ENCODE measurements around the gene MYO3B.

MYO3B gene

DNA sequence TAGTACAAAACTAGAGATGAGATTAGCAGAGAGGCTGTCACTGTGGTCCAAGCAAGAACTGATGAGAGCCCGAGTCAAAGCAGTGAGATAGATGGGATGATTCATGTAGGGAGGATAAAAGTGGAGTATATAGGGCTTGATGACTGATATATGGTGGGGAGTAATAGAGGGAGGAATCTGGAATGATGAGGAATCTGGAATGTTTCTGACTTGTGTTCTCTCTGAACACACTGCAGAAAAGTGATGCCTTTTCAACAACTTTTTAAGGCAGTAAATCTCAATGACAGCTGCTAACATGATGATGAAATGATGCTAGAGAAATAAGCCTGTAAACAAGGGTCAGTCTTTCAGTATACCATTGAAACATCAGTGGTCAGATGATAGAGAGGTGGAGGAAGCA lies 393.7 kb downstream of the MYO3B start:
- no peaks in the 10 kb centered on the region for H3K9me3 Mint-ChIP-seq (ENCODE audit: low read depth)
- no peak overlapping the region for H3K27ac Mint-ChIP-seq
- H3K4me1 Mint-ChIP-seq (ENCODE audit: low read depth): no peaks in the 10 kb centered on the region
- H3K36me3 Mint-ChIP-seq: no peaks in the 10 kb centered on the region
- peaks cover 15% of the 10 kb centered on the region for H3K27me3 Mint-ChIP-seq
- H3K4me3 Mint-ChIP-seq: no peak overlapping the region

- peaks cover 15% of the 10 kb centered on the region for H3K27me3 Mint-ChIP-seq
- no peaks in the 10 kb centered on the region for H3K4me1 Mint-ChIP-seq (ENCODE audit: low read depth)
- H3K27ac Mint-ChIP-seq: no peak overlapping the region
- H3K36me3 Mint-ChIP-seq: no peaks in the 10 kb centered on the region
- H3K4me3 Mint-ChIP-seq: no peak overlapping the region
- no peaks in the 10 kb centered on the region for H3K9me3 Mint-ChIP-seq (ENCODE audit: low read depth)
Measured at GRCh38 chr2:170573671-170574070, 395.7 kb downstream of the MYO3B start.

DNA sequence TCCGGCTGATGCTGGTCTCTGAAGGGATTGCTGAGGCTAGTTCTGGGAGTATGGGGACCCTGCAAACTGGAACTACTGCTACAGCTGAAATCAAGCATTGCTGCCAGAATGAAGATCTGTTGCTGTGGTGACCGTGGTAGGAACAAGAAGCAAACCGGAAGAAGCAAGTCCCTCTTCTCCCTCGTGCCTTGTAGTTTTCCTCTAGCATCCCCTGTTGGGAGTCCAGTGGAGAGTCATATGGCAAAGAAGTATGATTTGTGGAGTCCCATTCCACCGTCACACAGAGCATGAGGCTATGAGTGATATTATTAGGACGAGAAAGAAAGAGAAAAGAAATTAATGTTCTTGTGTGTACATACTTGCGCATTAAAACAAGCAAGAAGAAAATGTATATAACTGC lies 398.3 kb downstream of the MYO3B start:
- H3K36me3 Mint-ChIP-seq: no peaks in the 10 kb centered on the region
- peaks cover 6% of the 10 kb centered on the region for H3K27me3 Mint-ChIP-seq
- no peaks in the 10 kb centered on the region for H3K4me1 Mint-ChIP-seq (ENCODE audit: low read depth)
- no peak overlapping the region for H3K4me3 Mint-ChIP-seq
- H3K9me3 Mint-ChIP-seq (ENCODE audit: low read depth): no peaks in the 10 kb centered on the region
- no peak overlapping the region for H3K27ac Mint-ChIP-seq

- Mint-ChIP-seq H3K4me3 (no peak overlapping the region), H3K27me3 (peaks cover 2% of the 10 kb centered on the region), H3K36me3 (no peaks in the 10 kb centered on the region), H3K4me1 (ENCODE audit: low read depth) (no peaks in the 10 kb centered on the region), H3K27ac (no peak overlapping the region), H3K9me3 (ENCODE audit: low read depth) (no peaks in the 10 kb centered on the region)
Measured at GRCh38 chr2:170577356-170577755, 399.4 kb downstream of the MYO3B start.

GRCh38 chr2:170578606-170579005 lies 400.7 kb downstream of the MYO3B start:
- H3K9me3 Mint-ChIP-seq (ENCODE audit: low read depth): no peaks in the 10 kb centered on the region
- no peaks in the 10 kb centered on the region for H3K27me3 Mint-ChIP-seq
- no peaks in the 10 kb centered on the region for H3K36me3 Mint-ChIP-seq
- H3K27ac Mint-ChIP-seq: no peak overlapping the region
- no peaks in the 10 kb centered on the region for H3K4me1 Mint-ChIP-seq (ENCODE audit: low read depth)
- H3K4me3 Mint-ChIP-seq: no peak overlapping the region

DNA sequence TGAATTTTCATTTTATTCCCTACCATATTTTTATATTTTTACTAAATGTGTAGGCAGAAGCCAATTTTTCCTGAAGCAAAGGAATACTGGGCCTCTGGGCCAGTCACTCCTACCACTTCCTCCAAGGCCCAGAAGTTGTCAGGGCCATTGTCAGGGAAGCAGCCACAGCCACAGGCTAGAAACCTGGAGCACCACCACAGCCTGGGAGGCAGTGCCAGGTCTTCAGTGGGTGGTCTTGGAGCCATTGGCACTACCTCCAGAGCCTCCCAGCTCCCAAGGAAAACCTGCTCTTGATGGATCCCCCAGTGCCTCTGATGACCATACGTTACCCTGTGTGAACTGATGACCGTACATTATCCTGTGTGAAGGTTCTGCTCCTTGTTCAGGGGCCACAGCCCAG lies 401.6 kb downstream of the MYO3B start:
- Mint-ChIP-seq H3K4me1 (ENCODE audit: low read depth) (no peaks in the 10 kb centered on the region), H3K27me3 (no peaks in the 10 kb centered on the region), H3K36me3 (no peaks in the 10 kb centered on the region), H3K27ac (no peak overlapping the region), H3K4me3 (no peak overlapping the region), H3K9me3 (ENCODE audit: low read depth) (no peaks in the 10 kb centered on the region)

DNA sequence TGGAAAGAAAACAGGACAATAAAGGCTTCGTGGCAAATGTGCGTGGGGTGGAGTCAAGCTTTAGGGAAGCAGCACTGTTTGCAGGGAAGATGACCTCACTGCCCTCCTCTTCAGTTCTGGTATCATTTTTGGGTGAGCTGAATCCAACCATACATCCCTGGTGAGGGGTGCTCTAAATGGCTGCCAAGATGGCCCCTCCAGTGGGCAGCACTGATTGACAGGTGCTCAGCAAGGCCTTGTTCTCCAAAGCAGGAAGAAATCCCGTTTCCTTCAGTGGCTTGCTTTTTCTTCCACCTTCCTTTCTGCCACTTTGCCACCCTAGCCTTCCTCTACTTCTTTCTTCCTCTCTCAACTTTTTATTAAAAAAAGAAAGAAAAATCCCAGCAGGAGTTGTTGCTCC lies 404.4 kb downstream of the MYO3B start:
- Mint-ChIP-seq H3K4me3 (no peak overlapping the region), H3K27ac (no peak overlapping the region), H3K9me3 (ENCODE audit: low read depth) (no peaks in the 10 kb centered on the region), H3K36me3 (no peaks in the 10 kb centered on the region), H3K27me3 (no peaks in the 10 kb centered on the region), H3K4me1 (ENCODE audit: low read depth) (no peaks in the 10 kb centered on the region)

DNA sequence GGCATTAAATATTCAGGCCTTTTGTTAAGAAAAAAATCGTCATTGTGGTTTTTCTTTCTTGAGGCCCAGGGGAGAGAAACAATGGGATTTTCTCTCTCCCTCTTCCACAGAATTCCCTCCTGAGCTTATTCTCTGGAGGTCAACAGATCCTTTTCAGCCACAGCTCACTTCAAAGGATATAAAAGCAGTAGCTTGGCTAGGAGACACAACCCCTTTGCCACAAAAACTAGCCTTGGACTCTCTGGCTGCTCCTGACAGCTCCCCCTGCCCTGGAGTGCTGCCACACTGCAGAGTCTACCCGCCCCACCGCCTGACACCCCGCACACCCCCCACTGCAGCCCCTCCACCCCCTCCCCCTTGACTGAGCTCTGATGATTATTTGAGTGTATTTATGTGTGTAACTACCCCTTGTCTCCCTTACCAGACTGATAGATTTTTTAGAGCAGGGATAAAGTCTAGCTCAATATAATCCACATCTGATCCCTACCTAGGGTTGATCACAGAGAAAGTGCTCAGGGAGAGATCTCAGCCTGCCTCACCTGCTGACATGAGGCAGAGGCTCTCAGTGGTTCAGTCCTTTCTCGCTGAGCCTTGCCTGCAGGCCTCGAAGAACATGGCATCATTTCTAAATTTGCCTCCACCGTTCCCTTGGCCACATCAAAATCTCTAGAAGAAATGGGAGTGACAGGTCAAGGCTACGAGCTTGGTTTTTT lies 405.0 kb downstream of the MYO3B start:
- no peaks in the 10 kb centered on the region for H3K9me3 Mint-ChIP-seq (ENCODE audit: low read depth)
- H3K27ac Mint-ChIP-seq: no peak overlapping the region
- no peaks in the 10 kb centered on the region for H3K4me1 Mint-ChIP-seq (ENCODE audit: low read depth)
- no peaks in the 10 kb centered on the region for H3K36me3 Mint-ChIP-seq
- no peaks in the 10 kb centered on the region for H3K27me3 Mint-ChIP-seq
- no peak overlapping the region for H3K4me3 Mint-ChIP-seq

DNA sequence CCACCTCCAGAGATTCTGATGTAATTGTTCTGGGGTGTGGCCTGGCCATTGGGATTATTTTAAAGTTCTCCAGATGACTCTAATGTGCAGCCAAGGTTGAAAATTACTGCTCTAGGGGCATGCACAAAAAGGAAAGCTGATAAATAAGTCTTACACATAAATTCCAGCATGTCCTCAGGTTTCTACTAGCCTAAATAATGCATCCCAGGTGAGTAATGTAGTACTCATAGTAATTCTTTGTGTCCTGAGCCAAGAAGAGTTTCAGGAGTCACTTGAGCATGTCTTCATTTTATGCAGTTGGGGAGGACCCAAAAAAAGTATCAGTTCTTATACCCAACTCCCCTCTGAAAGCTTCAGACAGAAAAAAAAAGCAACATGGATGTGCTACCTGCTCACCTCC lies 407.1 kb downstream of the MYO3B start:
- H3K4me3 Mint-ChIP-seq: no peak overlapping the region
- H3K27me3 Mint-ChIP-seq: no peaks in the 10 kb centered on the region
- H3K4me1 Mint-ChIP-seq (ENCODE audit: low read depth): no peaks in the 10 kb centered on the region
- no peaks in the 10 kb centered on the region for H3K36me3 Mint-ChIP-seq
- no peaks in the 10 kb centered on the region for H3K9me3 Mint-ChIP-seq (ENCODE audit: low read depth)
- H3K27ac Mint-ChIP-seq: no peak overlapping the region

DNA sequence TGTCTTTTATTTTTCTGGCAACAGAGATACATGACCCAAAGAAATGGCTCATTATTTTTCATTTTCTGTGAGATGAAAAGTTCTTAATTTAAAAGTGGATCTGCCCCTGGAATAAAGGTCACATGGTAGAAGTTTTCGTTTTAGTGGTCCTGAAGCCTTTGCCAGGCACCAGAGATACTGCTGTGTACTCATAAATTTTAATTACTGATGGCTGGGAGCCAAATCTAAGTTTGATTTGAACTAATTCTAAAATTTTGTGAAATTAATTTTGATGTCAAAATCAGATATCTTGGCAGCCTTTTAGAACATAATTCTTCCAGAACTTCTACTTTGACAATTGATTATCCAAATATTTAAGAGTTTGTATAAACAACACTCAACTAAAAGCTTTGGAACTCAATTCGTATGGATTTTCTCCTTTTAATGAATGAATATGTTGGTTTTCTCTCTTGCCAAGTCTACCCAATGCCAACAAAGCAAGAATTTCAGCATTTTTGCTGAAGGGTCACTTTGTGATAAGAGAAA lies 408.7 kb downstream of the MYO3B start:
- Mint-ChIP-seq H3K9me3 (ENCODE audit: low read depth) (no peaks in the 10 kb centered on the region), H3K4me1 (ENCODE audit: low read depth) (no peaks in the 10 kb centered on the region)

DNA sequence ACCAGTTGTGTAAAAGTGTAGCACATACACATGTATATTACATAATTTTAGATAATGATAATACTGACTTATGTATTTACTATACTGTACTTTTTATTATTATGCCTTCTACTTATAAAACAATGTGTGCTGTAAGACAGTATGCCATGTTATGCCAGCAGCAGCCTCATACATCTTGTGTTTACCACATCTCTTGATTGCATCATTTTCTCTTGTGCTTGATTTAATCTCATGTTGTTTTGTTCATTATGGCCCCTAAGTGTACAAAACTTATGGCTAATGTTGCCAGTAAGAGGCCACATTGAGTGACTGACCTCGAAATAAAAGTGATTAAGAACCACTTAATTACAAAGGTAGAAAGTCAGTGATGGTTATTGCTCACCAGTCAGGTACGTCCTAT lies 409.2 kb downstream of the MYO3B start:
- no peaks in the 10 kb centered on the region for H3K9me3 Mint-ChIP-seq (ENCODE audit: low read depth)
- no peaks in the 10 kb centered on the region for H3K36me3 Mint-ChIP-seq
- H3K27ac Mint-ChIP-seq: no peak overlapping the region
- no peak overlapping the region for H3K4me3 Mint-ChIP-seq
- H3K27me3 Mint-ChIP-seq: no peaks in the 10 kb centered on the region
- no peaks in the 10 kb centered on the region for H3K4me1 Mint-ChIP-seq (ENCODE audit: low read depth)

More for the DNA sequence above, 408.7 kb downstream of the MYO3B start:
- Mint-ChIP-seq H3K27me3 (no peaks in the 10 kb centered on the region), H3K4me3 (no peak overlapping the region), H3K36me3 (no peaks in the 10 kb centered on the region), H3K27ac (no peak overlapping the region)

DNA sequence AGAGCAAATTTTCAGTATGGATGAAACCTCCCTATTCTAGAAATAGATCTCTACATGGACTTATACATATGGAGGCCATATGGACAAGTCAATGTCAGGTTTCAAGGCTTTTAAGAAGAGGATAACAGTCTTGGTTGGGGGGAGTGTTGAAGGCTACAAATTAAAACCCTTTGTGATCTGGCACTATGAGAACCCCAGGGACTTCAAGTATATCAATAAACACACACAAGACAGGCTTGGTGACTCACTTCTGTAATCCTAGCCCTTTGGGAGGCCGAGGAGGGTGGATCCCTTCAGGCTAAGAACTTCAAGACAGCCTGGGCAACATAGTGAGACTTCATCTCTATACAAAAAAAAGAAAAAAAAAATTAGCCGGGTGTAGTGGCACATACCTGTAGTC lies 410.0 kb downstream of the MYO3B start:
- Mint-ChIP-seq H3K9me3 (ENCODE audit: low read depth) (no peaks in the 10 kb centered on the region), H3K36me3 (no peaks in the 10 kb centered on the region), H3K4me3 (no peak overlapping the region), H3K27ac (no peak overlapping the region), H3K4me1 (ENCODE audit: low read depth) (no peaks in the 10 kb centered on the region), H3K27me3 (no peaks in the 10 kb centered on the region)

GRCh38 chr2:170588729-170589128 lies 410.8 kb downstream of the MYO3B start:
- H3K27ac Mint-ChIP-seq: no peak overlapping the region
- H3K27me3 Mint-ChIP-seq: no peaks in the 10 kb centered on the region
- no peaks in the 10 kb centered on the region for H3K9me3 Mint-ChIP-seq (ENCODE audit: low read depth)

DNA sequence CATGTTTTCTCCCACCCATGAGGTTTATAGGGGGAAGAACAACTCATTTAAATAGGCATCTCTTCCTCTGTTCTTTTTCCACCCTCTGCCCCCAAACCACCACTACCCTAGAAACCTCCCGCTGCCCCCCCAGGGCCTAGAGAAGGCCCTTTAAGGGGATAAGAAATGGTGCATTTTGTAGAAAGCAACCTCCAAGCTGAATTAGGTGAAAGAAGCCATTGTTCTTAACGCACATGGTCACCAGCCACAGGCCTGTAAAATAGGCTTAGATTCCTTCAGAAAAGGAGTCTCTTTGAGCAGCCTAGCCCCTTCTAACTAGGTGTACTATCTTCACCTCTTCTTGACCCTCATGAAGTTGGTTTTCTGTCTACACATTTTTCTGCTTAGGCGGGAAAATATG lies 418.6 kb downstream of the MYO3B start:
- Mint-ChIP-seq H3K4me3 (no peak overlapping the region), H3K4me1 (ENCODE audit: low read depth) (no peaks in the 10 kb centered on the region), H3K27ac (no peak overlapping the region), H3K9me3 (ENCODE audit: low read depth) (no peaks in the 10 kb centered on the region), H3K27me3 (peaks cover 2% of the 10 kb centered on the region), H3K36me3 (no peaks in the 10 kb centered on the region)

More at GRCh38 chr2:170588729-170589128, 410.8 kb downstream of the MYO3B start:
- Mint-ChIP-seq H3K4me1 (ENCODE audit: low read depth) (no peaks in the 10 kb centered on the region), H3K4me3 (no peak overlapping the region), H3K36me3 (no peaks in the 10 kb centered on the region)

- Mint-ChIP-seq H3K27ac (no peak overlapping the region), H3K27me3 (peaks cover 2% of the 10 kb centered on the region), H3K4me1 (ENCODE audit: low read depth) (no peaks in the 10 kb centered on the region), H3K36me3 (no peaks in the 10 kb centered on the region), H3K9me3 (ENCODE audit: low read depth) (no peaks in the 10 kb centered on the region), H3K4me3 (no peak overlapping the region)
Measured at GRCh38 chr2:170598067-170598395, 420.1 kb downstream of the MYO3B start.

GRCh38 chr2:170601489-170601888 lies 423.5 kb downstream of the MYO3B start:
- Mint-ChIP-seq H3K27ac (no peak overlapping the region), H3K36me3 (no peaks in the 10 kb centered on the region), H3K4me1 (ENCODE audit: low read depth) (no peaks in the 10 kb centered on the region), H3K9me3 (ENCODE audit: low read depth) (no peaks in the 10 kb centered on the region), H3K4me3 (no peak overlapping the region), H3K27me3 (peaks cover 8% of the 10 kb centered on the region)
